LNCaP clone FGC (cell line): ENCODE results near the gene DNAJC16.

ENCODE experiments used
- DNase-seq: peaks from one replicate; pipeline ENCODE4 v3.0.0-alpha.2; 2011; ENCODE audit warnings: low read depth
- H3K4me3 ChIP-seq: 2 replicates; pipeline ENCODE4 v1.5.1; 2011; ENCODE audit warnings: mild to moderate bottlenecking, low read depth, low read length, control low read depth
- TF ChIP-seq, protein P1 (sequence below): IDR thresholded peaks from 2 replicates; pipeline ENCODE4 v1.5.1; 2012; ENCODE audit warnings: mild to moderate bottlenecking; ENCODE audit not compliant: control insufficient read depth, insufficient read depth; ENCODE audit errors: extremely low read depth

The DNAJC16 gene

GRCh38 chr1:15500184-15501178 lies 26.2 kb upstream of the DNAJC16 start:
- TF ChIP-seq, protein P1, sequence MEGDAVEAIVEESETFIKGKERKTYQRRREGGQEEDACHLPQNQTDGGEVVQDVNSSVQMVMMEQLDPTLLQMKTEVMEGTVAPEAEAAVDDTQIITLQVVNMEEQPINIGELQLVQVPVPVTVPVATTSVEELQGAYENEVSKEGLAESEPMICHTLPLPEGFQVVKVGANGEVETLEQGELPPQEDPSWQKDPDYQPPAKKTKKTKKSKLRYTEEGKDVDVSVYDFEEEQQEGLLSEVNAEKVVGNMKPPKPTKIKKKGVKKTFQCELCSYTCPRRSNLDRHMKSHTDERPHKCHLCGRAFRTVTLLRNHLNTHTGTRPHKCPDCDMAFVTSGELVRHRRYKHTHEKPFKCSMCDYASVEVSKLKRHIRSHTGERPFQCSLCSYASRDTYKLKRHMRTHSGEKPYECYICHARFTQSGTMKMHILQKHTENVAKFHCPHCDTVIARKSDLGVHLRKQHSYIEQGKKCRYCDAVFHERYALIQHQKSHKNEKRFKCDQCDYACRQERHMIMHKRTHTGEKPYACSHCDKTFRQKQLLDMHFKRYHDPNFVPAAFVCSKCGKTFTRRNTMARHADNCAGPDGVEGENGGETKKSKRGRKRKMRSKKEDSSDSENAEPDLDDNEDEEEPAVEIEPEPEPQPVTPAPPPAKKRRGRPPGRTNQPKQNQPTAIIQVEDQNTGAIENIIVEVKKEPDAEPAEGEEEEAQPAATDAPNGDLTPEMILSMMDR: no peak

DNA sequence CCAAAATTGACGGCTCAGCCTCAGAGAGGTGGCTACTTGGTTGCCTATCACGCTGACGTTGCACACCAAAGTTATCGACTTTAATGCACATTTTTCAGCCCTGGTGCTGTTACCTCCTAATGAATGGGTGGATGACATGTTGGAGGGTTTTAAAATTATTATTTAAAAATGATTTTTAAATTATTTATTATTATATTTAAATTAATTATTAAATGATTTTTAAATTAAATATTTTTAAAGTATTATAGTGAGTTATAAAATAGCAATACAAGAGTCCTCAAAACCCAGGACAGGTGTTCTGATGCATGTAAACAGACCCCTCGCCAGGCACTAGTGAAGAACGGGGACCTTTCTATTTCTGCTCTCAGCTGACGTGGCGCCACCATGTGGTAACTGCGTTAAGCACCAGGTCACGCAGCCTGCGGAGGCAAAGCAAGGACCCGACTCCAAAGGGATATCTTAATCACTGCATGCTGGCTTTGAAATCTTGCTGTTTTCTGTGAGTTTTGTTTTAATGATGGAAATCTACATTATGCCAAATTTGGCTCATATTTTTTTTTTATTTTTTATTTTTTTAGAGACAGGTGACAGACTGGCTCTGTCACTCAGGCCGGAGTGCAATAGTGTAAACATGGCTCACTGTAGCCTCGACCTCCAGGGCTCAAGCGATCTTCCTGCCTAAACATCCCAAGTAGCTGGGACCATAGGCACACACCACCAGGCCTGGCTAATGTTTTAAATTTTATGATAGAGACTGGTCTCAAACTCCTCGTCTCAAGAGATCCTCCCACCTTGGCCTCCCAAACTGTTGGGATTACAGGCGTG lies 25.2 kb upstream of the DNAJC16 start:
- H3K4me3 ChIP-seq: no peak overlapping the region
- TF ChIP-seq, protein P1: peak; percentile 65
- no peak for DNase-seq

More at GRCh38 chr1:15500184-15501178, 26.2 kb upstream of the DNAJC16 start:
- no peak overlapping the region for H3K4me3 ChIP-seq
- DNase-seq: no peak

GRCh38 chr1:15504436-15504835 lies 22.2 kb upstream of the DNAJC16 start:
- no peak for DNase-seq
- TF ChIP-seq, protein P1: no peak
- no peak overlapping the region for H3K4me3 ChIP-seq

GRCh38 chr1:15506831-15507230 lies 19.8 kb upstream of the DNAJC16 start:
- no peak for DNase-seq
- TF ChIP-seq, protein P1: no peak
- no peak overlapping the region for H3K4me3 ChIP-seq

- TF ChIP-seq, protein P1: no peak
- DNase-seq: no peak
These were observed 19.4 kb upstream of the DNAJC16 start for GRCh38 chr1:15507278-15507677.

GRCh38 chr1:15508700-15509487 lies 17.8 kb upstream of the DNAJC16 start:
- no peak for DNase-seq
- TF ChIP-seq, protein P1: no peak
- H3K4me3 ChIP-seq: no peak overlapping the region

More at GRCh38 chr1:15507278-15507677, 19.4 kb upstream of the DNAJC16 start:
- H3K4me3 ChIP-seq: no peak overlapping the region
